Measurements from ENCODE around the gene RARB.

Gene RARB

GRCh38 chr3:25423780-25424588, 4.1 kb upstream of the RARB start:
- H3K4me3 ChIP-seq (ENCODE audit: low read depth, low read length), result no peak overlapping the region
- H3K9me3 ChIP-seq (ENCODE audit: control insufficient read depth, insufficient read depth, low read depth, low read length), result no peaks in the 10 kb centered on the region
- H3K9ac ChIP-seq (ENCODE audit: low read length), result no peak overlapping the region
- H3K4me1 ChIP-seq (ENCODE audit: control insufficient read depth, insufficient read depth, low read length), result peaks cover 59% of the 10 kb centered on the region
- H3K27me3 ChIP-seq (ENCODE audit: control insufficient read depth, insufficient read depth, low read length), result peaks cover 8% of the 10 kb centered on the region
- 0 out of 2 replicates have a peak overlapping the region, but pooled peaks have one; percentile 0 for H3K27ac ChIP-seq (ENCODE audit: low read depth, low read length)
- H3K36me3 ChIP-seq (ENCODE audit: control insufficient read depth, insufficient read depth, low read length), result no peaks in the 10 kb centered on the region

- Histone ChIP-seq H3K9me3 (ENCODE audit: control insufficient read depth, insufficient read depth, low read depth, low read length) (no peaks in the 10 kb centered on the region), H3K36me3 (ENCODE audit: control insufficient read depth, insufficient read depth, low read length) (no peaks in the 10 kb centered on the region), H3K27ac (ENCODE audit: low read depth, low read length) (no peak overlapping the region), H3K4me1 (ENCODE audit: control insufficient read depth, insufficient read depth, low read length) (peaks cover 59% of the 10 kb centered on the region), H3K27me3 (ENCODE audit: control insufficient read depth, insufficient read depth, low read length) (peaks cover 8% of the 10 kb centered on the region), H3K4me3 (ENCODE audit: low read depth, low read length) (no peak overlapping the region), H3K9ac (ENCODE audit: low read length) (no peak overlapping the region)
Observed at GRCh38 chr3:25424614-25425013, 3.4 kb upstream of the RARB start.

GRCh38 chr3:25426408-25426807, 1.7 kb upstream of the RARB start:
- Histone ChIP-seq H3K9ac (ENCODE audit: low read length) (no peak overlapping the region), H3K27me3 (ENCODE audit: control insufficient read depth, insufficient read depth, low read length) (peaks cover 8% of the 10 kb centered on the region), H3K4me1 (ENCODE audit: control insufficient read depth, insufficient read depth, low read length) (peaks cover 55% of the 10 kb centered on the region), H3K36me3 (ENCODE audit: control insufficient read depth, insufficient read depth, low read length) (no peaks in the 10 kb centered on the region), H3K4me3 (ENCODE audit: low read depth, low read length) (no peak overlapping the region), H3K9me3 (ENCODE audit: control insufficient read depth, insufficient read depth, low read depth, low read length) (no peaks in the 10 kb centered on the region), H3K27ac (ENCODE audit: low read depth, low read length) (no peak overlapping the region)

GRCh38 chr3:25427155-25427554, 908 bp upstream of the RARB start:
- H3K9me3 ChIP-seq (ENCODE audit: control insufficient read depth, insufficient read depth, low read depth, low read length), result no peaks in the 10 kb centered on the region
- peak overlapping the region; percentile 68 for H3K9ac ChIP-seq (ENCODE audit: low read length)
- peaks cover 8% of the 10 kb centered on the region for H3K27me3 ChIP-seq (ENCODE audit: control insufficient read depth, insufficient read depth, low read length)
- no peak overlapping the region for H3K27ac ChIP-seq (ENCODE audit: low read depth, low read length)
- H3K4me3 ChIP-seq (ENCODE audit: low read depth, low read length), result peak overlapping the region; percentile 73
- H3K4me1 ChIP-seq (ENCODE audit: control insufficient read depth, insufficient read depth, low read length), result peaks cover 56% of the 10 kb centered on the region
- no peaks in the 10 kb centered on the region for H3K36me3 ChIP-seq (ENCODE audit: control insufficient read depth, insufficient read depth, low read length)

- Histone ChIP-seq H3K4me1 (ENCODE audit: control insufficient read depth, insufficient read depth, low read length) (peaks cover 56% of the 10 kb centered on the region), H3K27ac (ENCODE audit: low read depth, low read length) (no peak overlapping the region), H3K9ac (ENCODE audit: low read length) (peak overlapping the region; percentile 68), H3K9me3 (ENCODE audit: control insufficient read depth, insufficient read depth, low read depth, low read length) (no peaks in the 10 kb centered on the region), H3K4me3 (ENCODE audit: low read depth, low read length) (peak overlapping the region; percentile 73), H3K27me3 (ENCODE audit: control insufficient read depth, insufficient read depth, low read length) (peaks cover 8% of the 10 kb centered on the region), H3K36me3 (ENCODE audit: control insufficient read depth, insufficient read depth, low read length) (no peaks in the 10 kb centered on the region)
Observed at GRCh38 chr3:25427563-25427941, 511 bp upstream of the RARB start.

GRCh38 chr3:25428789-25429335, 799 bp downstream of the RARB start:
- no peak overlapping the region for H3K27ac ChIP-seq (ENCODE audit: low read depth, low read length)
- peaks cover 55% of the 10 kb centered on the region for H3K4me1 ChIP-seq (ENCODE audit: control insufficient read depth, insufficient read depth, low read length)
- no peaks in the 10 kb centered on the region for H3K9me3 ChIP-seq (ENCODE audit: control insufficient read depth, insufficient read depth, low read depth, low read length)
- peaks cover 8% of the 10 kb centered on the region for H3K27me3 ChIP-seq (ENCODE audit: control insufficient read depth, insufficient read depth, low read length)
- peak overlapping the region; percentile 70 for H3K9ac ChIP-seq (ENCODE audit: low read length)
- peak overlapping the region; percentile 73 for H3K4me3 ChIP-seq (ENCODE audit: low read depth, low read length)
- no peaks in the 10 kb centered on the region for H3K36me3 ChIP-seq (ENCODE audit: control insufficient read depth, insufficient read depth, low read length)

GRCh38 chr3:25429361-25430286, 1.6 kb downstream of the RARB start:
- H3K9me3 ChIP-seq (ENCODE audit: control insufficient read depth, insufficient read depth, low read depth, low read length), result no peaks in the 10 kb centered on the region
- peaks cover 48% of the 10 kb centered on the region for H3K4me1 ChIP-seq (ENCODE audit: control insufficient read depth, insufficient read depth, low read length)
- H3K4me3 ChIP-seq (ENCODE audit: low read depth, low read length), result peak overlapping the region; percentile 73
- H3K27me3 ChIP-seq (ENCODE audit: control insufficient read depth, insufficient read depth, low read length), result peaks cover 8% of the 10 kb centered on the region
- H3K9ac ChIP-seq (ENCODE audit: low read length), result no peak overlapping the region
- H3K27ac ChIP-seq (ENCODE audit: low read depth, low read length), result no peak overlapping the region
- no peaks in the 10 kb centered on the region for H3K36me3 ChIP-seq (ENCODE audit: control insufficient read depth, insufficient read depth, low read length)

- H3K27ac ChIP-seq (ENCODE audit: low read depth, low read length), result no peak overlapping the region
Observed at GRCh38 chr3:25430287-25430934, 2.3 kb downstream of the RARB start.

GRCh38 chr3:25430935-25431770, 3.1 kb downstream of the RARB start:
- Histone ChIP-seq H3K27ac (ENCODE audit: low read depth, low read length) (no peak overlapping the region), H3K4me3 (ENCODE audit: low read depth, low read length) (no peak overlapping the region), H3K36me3 (ENCODE audit: control insufficient read depth, insufficient read depth, low read length) (no peaks in the 10 kb centered on the region), H3K27me3 (ENCODE audit: control insufficient read depth, insufficient read depth, low read length) (peaks cover 8% of the 10 kb centered on the region), H3K9me3 (ENCODE audit: control insufficient read depth, insufficient read depth, low read depth, low read length) (no peaks in the 10 kb centered on the region), H3K9ac (ENCODE audit: low read length) (no peak overlapping the region), H3K4me1 (ENCODE audit: control insufficient read depth, insufficient read depth, low read length) (peaks cover 39% of the 10 kb centered on the region)

More at GRCh38 chr3:25430287-25430934, 2.3 kb downstream of the RARB start:
- Histone ChIP-seq H3K9ac (ENCODE audit: low read length) (no peak overlapping the region), H3K4me1 (ENCODE audit: control insufficient read depth, insufficient read depth, low read length) (peaks cover 46% of the 10 kb centered on the region), H3K9me3 (ENCODE audit: control insufficient read depth, insufficient read depth, low read depth, low read length) (no peaks in the 10 kb centered on the region), H3K4me3 (ENCODE audit: low read depth, low read length) (peak overlapping the region; percentile 73; the same call in 1 of the 2 replicates), H3K27me3 (ENCODE audit: control insufficient read depth, insufficient read depth, low read length) (peaks cover 8% of the 10 kb centered on the region), H3K36me3 (ENCODE audit: control insufficient read depth, insufficient read depth, low read length) (no peaks in the 10 kb centered on the region)

- H3K36me3 ChIP-seq (ENCODE audit: control insufficient read depth, insufficient read depth, low read length), result no peaks in the 10 kb centered on the region
- H3K9ac ChIP-seq (ENCODE audit: low read length), result no peak overlapping the region
- peaks cover 28% of the 10 kb centered on the region for H3K4me1 ChIP-seq (ENCODE audit: control insufficient read depth, insufficient read depth, low read length)
- no peak overlapping the region for H3K27ac ChIP-seq (ENCODE audit: low read depth, low read length)
- H3K9me3 ChIP-seq (ENCODE audit: control insufficient read depth, insufficient read depth, low read depth, low read length), result no peaks in the 10 kb centered on the region
- H3K4me3 ChIP-seq (ENCODE audit: low read depth, low read length), result no peak overlapping the region
- peaks cover 8% of the 10 kb centered on the region for H3K27me3 ChIP-seq (ENCODE audit: control insufficient read depth, insufficient read depth, low read length)
Observed at GRCh38 chr3:25432176-25432720, 4.2 kb downstream of the RARB start.
